Esophagus mucosa (tissue), 1 donor: Measurements from ENCODE around the gene MRPS25. TPM values are rescaled to one million over a fixed set of nuclear protein-coding genes. Genes with fewer than 3 reads are reported as not detected.

Source experiments
- ATAC-seq: fragments of 200-7000 bp; cut with Tn5 transposase; one replicate; pipeline ENCODE4 v1.9.1; 2020
- total RNA-seq: library from RNA; stranded (reverse); gene quantifications from one replicate; pipeline ENCODE4 v1.2.4, GENCODE V29; 2023
- donor health status: DM: yes; HTN: yes; CAD: no.

The MRPS25 gene
- total RNA-seq, 1 donor from 2014 or later: 46.4 TPM

DNA sequence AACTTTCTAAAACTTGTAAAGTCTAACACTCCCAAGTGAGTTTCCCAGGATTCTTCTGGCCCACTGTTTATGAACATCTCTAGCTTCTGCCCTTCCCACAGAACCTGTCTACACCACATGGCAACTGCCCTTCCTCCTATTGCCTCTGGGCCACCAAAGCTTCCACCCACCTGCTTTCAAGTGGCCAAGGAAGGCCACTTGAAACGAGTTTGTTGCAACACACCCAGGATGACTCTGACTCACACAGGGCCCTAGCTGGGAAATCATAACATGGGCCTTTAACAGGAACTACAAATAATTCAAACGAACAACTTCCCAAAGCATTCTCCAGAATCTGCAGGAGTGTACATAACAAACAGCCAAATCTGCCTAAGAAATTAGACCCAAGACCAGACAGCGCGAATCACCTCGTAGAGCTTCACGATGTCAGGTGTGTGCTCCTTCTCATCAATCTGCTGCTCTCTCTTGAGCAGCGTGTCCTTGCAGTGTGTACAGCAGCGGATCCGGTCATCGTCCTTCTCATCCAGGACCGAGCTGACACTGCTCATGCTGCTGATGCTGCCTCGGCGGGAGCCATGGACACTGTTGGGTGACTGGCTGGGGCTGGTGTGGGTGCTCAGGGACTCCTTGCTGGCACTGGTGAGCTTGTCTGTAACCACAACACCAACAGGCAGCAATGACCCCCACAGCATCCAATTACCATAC lies 17.0 kb upstream of the MRPS25 start:
- peak; percentile 84 for ATAC-seq

DNA sequence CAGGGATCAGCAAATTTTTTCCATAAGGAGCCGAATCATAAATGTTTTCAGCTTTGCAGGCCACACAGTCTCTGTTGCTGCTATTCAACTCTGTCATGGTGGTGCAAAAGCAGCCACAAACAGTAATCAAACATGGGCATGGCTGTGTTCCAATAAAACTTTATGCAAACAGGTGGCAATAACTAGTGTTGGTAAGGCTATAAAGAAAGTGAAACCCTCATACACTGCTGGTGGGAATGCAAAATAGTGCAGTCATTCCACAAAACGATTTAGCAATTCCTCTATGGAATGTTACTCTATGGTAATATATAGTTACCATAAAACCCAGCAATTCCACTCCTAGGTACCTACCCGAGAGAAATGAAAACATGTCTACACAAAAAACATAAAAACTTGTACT lies 14.0 kb upstream of the MRPS25 start:
- no peak for ATAC-seq

DNA sequence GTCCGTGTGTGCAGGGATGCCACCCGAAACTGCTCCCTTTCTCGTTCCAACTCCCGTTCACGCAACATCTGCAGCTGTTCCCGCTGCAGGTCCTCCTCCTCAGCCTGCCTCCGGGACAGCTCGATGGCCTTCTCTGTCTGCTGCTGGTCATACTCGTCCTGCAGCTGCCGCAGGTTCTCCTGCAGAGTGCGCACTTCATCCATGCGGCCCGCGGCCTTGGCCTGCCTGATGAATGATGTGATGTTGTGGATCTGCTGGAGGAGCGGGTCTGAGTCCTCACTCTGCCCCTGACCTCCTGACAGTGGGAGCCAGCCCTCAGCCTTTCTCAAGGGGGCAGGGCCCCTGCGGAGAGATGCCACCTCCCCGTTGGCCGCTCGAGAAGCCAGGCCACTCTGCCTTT lies 9.4 kb upstream of the MRPS25 start:
- no peak for ATAC-seq

DNA sequence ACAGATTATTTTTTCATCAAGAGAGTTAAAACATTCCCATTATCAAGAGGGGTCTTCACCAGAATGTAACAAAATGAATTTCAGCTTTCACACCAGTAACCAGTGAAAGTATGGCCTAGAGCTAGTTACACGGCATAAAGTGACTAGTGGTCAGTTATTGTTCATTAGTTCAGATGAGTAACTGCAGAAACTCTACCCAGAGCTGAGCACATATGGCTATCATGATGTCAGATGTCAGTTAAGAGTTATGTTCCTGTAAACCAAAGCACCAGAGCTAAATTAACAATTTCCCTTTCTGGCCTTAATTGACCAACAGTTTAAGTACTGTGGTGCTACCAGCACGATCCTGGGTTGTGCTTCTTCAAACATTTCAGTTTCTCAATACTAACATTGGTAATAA lies 6.6 kb upstream of the MRPS25 start:
- no peak for ATAC-seq

DNA sequence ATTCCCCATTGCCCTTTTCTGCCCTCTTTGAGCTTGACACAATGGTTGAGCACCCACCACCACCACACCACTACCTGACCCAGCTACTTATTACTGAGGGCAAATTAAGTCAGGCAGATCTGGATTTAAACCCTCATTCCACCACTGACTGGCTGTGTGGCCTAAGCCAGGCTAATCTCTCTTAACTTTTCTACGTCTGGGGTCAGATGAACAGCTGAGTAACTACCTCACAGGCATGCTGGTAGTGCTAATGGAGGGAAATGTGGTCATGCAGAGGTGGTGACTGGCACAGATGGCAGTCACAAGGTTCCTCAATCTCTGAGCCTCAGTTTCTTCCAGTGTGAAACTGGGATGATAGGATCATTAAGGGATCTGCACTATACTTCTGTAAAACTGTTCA lies 4.3 kb upstream of the MRPS25 start:
- ATAC-seq: no peak

DNA sequence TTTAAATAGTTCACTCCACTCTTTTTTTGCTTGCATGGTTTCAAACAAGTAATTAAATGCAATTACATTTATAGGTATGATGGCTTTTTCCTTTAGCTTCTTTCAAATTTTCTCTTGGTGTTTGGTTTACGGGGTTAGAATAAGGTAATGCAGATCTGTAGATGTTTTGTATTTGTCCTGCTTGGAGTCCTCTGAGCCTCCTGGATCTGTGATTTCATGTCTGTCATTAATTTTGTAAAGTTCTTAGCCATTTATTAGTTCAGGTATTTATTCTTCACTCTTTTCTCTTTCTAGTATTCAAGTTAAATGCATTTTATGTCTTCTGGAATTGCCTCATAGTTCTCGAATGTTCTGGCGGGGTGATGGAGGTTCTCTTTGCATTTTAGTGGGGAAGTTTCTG lies 1.4 kb upstream of the MRPS25 start:
- no peak for ATAC-seq

DNA sequence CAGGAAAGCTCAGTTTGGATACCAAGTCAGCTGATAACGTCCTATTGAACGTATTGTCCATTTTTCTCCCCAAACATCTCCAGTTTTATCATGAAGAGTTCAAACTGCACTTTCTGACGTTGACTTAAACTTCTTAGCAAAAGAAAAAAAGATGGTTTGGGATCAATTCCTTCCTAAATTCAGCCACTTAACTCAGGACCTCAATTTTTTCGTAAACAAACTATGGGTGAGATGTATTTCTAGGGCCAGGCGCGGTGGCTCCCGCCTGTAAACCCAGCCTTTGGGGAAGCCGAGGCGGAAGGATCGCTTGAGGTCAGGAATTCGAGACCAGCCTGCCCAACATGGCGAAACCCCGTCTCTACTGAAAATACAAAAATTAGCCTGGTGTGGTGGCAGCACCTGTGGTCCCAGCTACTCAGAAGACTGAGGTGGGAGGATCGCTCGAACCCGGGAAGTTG lies 464 bp upstream of the MRPS25 start:
- no peak for ATAC-seq

DNA sequence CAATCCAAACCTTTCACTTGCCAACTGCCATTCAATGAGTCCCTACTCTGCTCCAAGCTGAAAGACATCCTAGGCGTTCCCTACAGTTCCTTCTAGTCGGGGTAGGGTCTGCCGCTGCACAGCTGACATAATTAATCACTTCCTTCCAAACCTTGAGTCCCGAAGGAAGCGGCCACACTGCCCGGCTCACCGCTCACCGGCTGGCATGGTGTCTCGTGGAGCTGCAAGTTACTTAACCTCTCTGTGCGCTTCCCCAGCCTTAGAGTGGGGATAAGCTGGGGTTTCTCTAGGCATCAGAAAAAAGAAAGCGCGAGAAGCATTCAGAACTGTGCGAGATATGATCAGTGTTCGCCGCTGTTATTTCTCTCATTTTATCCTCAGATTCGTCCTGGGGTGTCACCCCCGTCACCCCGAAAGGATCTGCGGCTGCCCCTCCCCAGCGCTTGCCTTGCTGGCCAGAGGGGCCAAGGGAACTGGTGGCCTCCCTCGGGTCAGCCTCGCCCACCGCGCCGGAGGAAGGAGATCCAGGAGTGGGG lies 748 bp downstream of the MRPS25 start:
- ATAC-seq: peak; percentile 54

DNA sequence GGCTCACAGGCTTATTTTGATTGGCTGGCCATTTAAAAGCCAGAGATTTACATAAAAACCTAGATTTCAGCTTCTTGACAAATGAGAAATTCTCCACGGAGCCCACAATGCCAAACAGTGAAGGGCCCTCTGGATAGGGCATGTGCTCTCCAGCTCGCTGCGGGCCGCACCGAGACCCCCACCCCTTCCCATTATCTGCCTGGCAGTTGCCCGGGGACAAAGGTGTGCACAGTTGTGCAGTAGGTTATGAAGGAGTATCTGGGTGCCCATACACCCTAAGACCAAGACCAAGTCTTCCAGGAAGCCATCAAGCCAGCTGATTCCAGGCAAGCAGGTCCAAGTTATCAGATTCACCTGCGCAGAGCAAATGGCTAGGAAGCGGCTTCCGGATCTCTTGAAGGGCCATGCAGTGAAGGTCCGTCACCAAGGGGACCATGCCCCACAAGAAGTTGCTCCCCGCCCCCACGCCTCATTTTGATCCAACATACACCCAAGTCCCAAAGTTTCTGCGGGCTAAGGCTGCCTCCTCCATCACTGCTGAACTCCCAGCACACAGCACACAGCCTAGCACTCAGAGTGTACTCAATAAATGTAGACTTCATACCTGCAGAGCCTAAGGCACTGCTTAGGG lies 1.3 kb downstream of the MRPS25 start:
- ATAC-seq: no peak

DNA sequence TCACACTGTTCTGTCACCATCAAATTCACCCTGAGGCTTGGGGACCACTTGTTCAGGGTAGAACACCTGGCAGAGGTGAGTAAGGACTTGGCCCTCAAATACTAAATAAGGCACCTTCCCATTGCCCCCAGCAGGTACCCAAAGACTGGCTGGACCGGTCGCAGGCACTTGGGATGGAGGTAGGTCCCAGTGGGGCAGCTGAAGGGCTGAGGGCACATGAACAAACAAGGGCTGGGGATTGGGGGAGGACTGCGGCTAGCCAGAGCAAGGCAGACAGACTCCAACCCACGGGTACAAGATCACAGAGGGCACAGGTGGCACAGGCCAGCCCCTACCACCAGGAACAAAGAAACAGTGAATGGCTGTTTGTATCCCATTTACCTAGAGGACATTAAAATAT lies 1.9 kb downstream of the MRPS25 start:
- no peak for ATAC-seq

DNA sequence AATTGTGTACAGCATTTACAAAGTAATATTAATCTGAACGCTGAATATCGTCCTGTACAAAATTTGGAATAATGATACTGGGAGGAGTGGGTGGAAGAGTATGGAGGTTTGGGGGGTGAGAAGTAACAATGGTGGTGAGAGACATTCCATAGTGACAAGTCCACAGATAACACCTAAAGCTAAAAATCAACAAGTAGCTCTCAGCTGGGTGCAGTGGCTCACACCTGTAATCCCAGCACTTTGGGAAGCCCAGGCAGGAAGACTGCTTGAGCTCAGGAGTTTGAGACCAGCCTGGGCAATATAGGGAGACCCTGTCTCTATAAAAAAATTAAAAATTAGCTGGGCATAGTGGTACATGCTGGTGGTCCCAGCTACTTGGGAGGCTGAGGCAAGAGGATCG lies 5.1 kb downstream of the MRPS25 start:
- ATAC-seq: no peak

DNA sequence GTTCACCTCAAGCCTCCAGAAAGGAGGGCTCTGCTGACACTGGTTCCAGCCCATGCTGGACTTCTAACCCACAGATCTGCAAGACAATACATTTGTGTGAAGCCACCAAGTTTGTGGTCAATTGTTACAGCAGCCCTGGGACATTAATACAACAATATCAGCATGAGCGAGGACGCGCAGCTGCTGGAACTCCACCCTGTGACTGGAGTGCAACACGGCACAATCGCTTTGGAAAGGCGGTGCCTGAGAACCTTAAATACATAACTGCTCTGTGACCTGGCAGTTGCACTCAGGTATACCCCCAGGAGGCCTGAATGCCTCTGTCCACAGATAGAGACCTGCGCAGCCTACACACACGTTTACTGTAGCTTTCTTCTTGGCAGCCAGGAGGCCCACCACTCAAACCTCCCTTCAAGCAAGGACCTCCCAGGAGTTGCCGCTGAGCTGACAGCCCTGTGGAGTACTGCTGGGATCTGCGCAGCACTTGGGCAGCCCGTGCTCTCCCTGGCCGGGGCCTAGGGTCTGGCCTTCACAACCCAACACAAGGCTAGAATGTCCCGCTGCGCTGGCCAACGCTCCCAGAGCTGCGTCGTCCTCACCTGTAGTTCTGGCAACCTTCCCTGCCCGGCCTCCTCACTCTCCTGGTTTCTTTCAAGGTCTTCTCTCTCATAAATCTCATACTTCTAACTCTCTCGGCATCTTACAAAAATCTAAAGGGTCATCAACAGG lies 8.3 kb downstream of the MRPS25 start:
- ATAC-seq: no peak

DNA sequence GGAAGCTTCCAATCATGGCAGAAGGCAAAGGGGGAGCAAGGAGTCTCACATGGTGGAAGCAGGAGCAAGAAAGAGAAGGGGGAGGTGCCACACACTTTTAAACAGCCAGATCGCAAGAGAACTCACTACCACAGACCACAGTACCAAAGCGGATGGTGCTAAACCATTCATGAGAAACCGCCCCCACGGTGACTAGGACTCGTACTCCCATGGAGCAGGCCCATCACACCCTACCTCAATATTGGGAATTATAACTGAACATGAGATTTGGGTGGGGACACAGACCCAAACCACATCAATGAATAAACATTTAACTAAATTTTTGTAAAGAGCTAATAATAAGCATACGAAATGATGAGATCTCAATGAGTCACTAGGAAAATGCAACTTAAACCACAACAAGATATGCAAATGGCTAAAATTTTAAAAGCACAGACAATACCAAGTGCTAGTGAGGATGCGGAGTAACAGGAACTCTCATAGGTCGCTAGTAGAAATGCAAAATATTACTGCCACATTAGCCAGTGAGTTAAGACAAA lies 10.0 kb downstream of the MRPS25 start:
- peak; percentile 19 for ATAC-seq

DNA sequence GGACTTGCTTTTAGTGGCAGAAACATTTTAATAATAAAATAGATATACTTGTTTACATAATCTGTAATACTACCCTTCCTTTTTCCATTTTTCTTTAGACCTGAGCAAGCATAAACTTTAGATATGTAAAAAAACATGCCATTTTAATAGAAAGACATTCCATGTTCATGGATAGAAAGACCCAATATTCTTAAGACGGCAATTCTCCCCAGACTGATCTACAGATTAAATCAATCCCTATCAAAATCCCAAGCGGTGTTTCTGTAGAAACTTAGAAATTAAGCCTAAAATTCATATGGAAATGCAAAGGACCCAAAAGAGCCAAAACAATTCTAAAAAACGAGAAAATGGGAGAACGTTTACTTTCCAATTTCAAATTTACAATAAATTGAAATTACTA lies 11.6 kb downstream of the MRPS25 start:
- ATAC-seq: no peak

DNA sequence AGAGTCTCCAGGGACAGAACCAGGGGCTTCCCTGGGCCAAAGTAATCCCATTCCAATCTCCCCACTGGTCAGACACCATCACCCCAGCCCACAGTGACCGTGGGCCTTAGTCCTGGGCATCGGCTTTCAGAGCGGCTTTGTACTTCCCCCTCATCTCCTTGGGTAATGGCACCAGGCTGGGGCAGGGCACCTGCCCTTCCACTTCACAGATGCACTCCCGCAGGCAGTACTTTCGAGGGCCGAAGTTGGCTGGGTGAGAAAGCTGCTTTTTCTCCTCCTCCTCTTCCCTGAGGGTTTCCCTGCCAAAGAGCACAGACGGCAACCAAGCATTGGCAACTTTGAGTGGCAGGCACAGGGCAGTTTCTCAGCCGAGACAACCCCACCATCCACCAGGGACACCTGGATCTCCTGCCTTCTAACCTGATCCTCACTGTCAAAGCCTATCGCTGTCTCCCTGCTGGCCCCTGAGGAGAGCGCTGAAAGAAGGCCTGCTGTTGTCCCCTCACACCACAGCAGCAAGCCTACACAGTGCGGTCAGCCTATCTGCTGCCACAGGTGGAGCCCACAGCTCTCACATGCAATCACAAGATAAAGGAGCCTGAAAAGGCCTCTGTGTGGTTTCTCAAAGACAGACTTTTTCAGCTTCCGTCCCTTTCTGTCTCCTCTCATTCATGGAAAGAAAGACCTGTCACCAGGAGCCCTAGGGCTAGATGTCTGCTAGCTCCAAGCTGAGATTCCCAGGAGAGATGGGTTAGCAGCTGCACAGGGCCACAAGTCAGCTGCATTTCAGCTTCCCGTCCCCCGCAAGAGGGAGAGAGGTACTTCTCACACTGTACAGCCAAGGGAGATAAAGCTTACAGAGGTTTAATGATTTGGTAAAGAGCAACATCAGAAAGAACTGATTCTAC lies 12.5 kb downstream of the MRPS25 start:
- ATAC-seq: no peak

DNA sequence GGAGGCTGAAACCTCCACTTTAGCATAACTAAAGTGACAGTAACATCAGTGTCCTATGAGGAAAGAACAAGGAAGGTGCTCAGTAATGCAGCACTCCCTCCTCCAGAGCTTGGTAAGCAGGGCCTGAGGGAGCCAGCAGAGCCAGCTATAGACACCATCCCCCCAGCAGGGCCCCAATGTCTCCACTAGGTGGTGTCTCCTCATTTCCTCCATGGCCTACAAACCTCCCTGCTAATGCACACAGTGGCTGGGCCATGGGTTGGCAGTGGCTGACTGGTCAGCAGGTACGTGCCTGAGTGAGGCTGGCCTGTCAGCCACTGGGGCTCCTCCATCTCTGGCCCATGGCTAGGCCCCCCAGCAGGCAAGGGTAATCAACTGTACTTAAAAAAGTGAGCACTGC lies 13.6 kb downstream of the MRPS25 start:
- peak; percentile 82 for ATAC-seq

DNA sequence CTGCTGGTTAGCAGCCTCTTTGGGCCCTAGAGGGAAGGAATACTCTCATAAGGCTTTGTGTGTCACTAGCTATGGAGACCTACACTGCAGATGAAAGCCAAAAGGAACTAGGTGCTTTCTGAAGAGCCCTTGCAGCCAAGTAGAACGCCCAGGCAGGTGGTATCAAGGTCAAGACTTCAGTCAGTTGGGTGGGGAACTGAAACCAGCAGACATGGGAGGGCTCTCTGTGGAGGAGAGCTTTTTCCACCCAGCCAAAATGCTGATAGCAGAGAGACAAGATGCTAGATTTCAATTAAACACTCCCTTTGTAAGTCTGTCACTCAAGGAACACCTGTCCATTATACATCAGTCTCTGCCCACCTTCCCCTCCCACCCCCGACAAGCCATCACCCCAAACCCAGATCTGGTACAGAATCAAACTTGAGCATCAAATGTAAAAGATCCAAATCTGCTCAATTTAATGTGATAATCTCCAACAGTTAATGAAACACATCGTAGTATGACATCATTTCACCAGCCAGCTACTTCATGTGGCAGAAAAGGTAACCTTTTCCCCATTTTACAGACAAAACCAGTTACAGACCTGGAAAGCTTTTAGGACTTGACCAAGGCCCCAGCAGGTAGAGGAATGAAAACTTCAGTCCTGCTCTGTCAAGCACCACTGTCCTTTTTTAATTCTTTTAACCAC lies 14.6 kb downstream of the MRPS25 start:
- ATAC-seq: peak; percentile 19

DNA sequence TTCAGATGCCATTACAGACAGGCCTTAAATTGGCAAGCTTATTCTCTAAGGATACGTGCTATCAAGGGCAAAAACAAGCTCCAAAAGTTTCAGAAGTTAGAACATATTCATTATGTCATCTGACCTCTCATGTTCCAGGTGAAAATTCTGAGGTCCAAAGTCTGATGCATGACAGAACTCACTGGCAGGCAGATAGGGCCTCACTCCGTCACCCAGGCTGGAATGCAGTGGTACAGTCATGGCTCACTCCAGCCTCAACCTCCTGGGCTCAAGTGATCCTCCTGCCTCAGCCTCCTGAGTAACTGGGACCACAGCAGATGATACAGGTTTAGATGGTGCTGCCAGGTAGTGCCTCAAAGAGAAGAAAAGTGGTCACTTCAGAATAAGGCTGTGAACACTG lies 15.5 kb downstream of the MRPS25 start:
- no peak for ATAC-seq

DNA sequence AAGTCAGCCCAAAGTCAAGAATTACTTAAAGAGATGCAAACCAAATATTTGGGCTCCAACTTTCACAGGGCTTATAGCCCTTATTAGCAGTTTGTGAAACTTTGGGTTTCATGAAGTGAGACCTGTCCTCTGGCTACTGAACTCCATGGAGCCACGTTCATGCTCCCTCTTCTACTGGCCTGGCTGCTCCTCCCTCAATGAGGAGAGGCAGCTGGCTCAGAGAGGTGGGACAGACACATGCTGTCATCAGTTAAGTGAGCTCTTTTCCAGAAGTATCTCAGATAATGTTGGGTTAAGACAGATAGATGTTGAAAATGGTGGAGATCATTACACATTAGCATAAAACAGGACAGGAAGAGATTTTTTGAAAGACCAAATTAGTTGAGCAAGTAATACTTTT lies 19.4 kb downstream of the MRPS25 start:
- no peak for ATAC-seq

DNA sequence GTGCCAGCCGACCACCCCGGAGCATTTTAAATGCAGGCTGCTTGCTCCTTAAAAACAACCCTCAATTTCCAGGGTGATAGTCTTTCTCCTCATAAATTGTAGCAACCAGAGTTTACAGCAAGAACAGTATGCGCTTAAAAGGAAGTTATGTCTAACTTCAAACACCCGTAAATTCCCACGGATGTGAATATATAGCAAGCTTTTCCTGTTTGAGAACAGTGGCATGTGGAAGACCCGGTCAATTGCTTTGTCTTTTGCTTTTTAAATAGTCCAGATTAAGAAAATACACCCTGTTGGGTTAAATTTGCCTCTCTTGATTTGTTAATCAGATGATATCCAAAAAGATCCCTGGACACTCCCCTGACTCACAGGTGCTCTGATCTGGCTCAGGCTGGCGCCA lies 20.8 kb downstream of the MRPS25 start:
- no peak for ATAC-seq

DNA sequence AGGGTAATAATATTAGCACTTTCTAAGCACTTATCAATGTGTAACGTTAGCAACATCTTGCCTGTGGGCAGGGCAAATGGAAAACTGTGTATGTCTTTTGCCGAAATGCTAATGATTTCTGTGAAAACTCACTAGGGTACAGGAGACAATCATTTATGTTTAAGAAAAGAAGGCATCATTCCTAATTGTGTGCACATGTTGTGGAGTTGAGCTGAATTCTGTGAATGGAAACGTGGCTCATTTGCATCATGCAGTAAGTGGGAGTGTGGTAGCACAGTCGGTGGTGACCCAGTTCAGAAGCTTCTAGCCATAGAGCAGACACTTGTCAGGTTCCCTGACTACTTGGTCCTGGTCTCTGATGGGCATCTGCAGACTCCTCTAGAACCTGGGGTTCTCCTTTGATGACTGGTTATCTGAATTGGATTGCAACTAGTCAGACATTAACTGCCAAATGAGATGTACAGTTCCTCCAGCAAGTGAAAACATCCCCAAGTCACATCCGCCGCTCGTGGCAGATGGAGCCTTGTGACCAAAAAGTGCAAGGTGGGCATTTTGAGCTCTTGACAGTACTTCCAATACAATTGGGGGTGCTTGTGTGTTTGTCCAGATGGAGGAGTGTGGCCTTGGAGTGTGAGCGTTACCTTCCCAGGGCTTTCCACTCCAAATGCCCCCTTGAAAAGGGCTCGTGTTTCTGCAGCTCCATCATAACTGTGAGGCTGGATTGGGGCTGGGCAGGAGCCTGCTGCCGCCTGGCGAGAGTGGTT lies 21.5 kb downstream of the MRPS25 start:
- ATAC-seq: no peak
